HG03175 (cell line): ENCODE data around the gene SPON2.

ENCODE experiments used
- ATAC-seq: cut with Tn5 transposase; IDR thresholded peaks from one replicate; pipeline ENCODE4 v1.9.1; 2021; ENCODE audit warnings: mild to moderate bottlenecking, moderate library complexity; ENCODE audit not compliant: unreplicated experiment

SPON2 gene

GRCh38 chr4:1195109-1195671 lies 22.8 kb upstream of the SPON2 start:
- ATAC-seq = no peak

GRCh38 chr4:1194010-1194900 lies 21.9 kb upstream of the SPON2 start:
- no peak for ATAC-seq

- ATAC-seq = no peak
These were observed 21.0 kb upstream of the SPON2 start for GRCh38 chr4:1193206-1194009.

- ATAC-seq = no peak
These were observed 20.3 kb upstream of the SPON2 start for GRCh38 chr4:1192493-1193205.

- ATAC-seq = no peak
These were observed 19.7 kb upstream of the SPON2 start for GRCh38 chr4:1192091-1192492.

- ATAC-seq = no peak
These were observed 19.2 kb upstream of the SPON2 start for GRCh38 chr4:1191621-1192020.

GRCh38 chr4:1187182-1187581 lies 14.8 kb upstream of the SPON2 start:
- ATAC-seq = peak; percentile 75

- ATAC-seq = no peak
These were observed 11.8 kb upstream of the SPON2 start for GRCh38 chr4:1183985-1184773.

GRCh38 chr4:1182313-1182712 lies 9.9 kb upstream of the SPON2 start:
- ATAC-seq = no peak

GRCh38 chr4:1180663-1181062 lies 8.3 kb upstream of the SPON2 start:
- ATAC-seq = no peak

GRCh38 chr4:1179976-1180375 lies 7.6 kb upstream of the SPON2 start:
- no peak for ATAC-seq

- no peak for ATAC-seq
These were observed 6.7 kb upstream of the SPON2 start for GRCh38 chr4:1179089-1179441.

GRCh38 chr4:1178300-1179088 lies 6.1 kb upstream of the SPON2 start:
- ATAC-seq = no peak

GRCh38 chr4:1177274-1178141 lies 5.1 kb upstream of the SPON2 start:
- peak; percentile 52 for ATAC-seq

GRCh38 chr4:1176398-1177273 lies 4.3 kb upstream of the SPON2 start:
- ATAC-seq = no peak

GRCh38 chr4:1175635-1176229 lies 3.3 kb upstream of the SPON2 start:
- no peak for ATAC-seq

- ATAC-seq = no peak
These were observed 2.7 kb upstream of the SPON2 start for GRCh38 chr4:1174941-1175634.
